ENCODE results near the gene BCAR3. TPM values are rescaled to one million over a fixed set of nuclear protein-coding genes. Genes with fewer than 3 reads are reported as not detected.

BCAR3 gene
- total RNA-seq, 1 donor from 2014 or later = 38.5 TPM

GRCh38 chr1:93686504-93687250 is 5.0 kb upstream of the BCAR3 start:
- no peak for TF ChIP-seq CTCF (conservative IDR thresholded peaks at IDR 0.05)
- Mint-ChIP-seq H3K36me3 (ENCODE audit: low read depth) (no peaks in the 10 kb centered on the region), H3K4me1 (peaks cover 42% of the 10 kb centered on the region), H3K27me3 (ENCODE audit: low read depth) (no peaks in the 10 kb centered on the region), H3K27ac (ENCODE audit: unreplicated experiment) (no peak overlapping the region), H3K4me3 (no peak overlapping the region), H3K9me3 (no peaks in the 10 kb centered on the region)
- DNase-seq (ENCODE audit: low read depth, low spot score) = no peak

GRCh38 chr1:93685918-93686317 is 4.3 kb upstream of the BCAR3 start:
- no peak for TF ChIP-seq CTCF (conservative IDR thresholded peaks at IDR 0.05)
- DNase-seq (ENCODE audit: low read depth, low spot score) = no peak
- Mint-ChIP-seq H3K4me1 (peaks cover 36% of the 10 kb centered on the region), H3K9me3 (no peaks in the 10 kb centered on the region), H3K36me3 (ENCODE audit: low read depth) (no peaks in the 10 kb centered on the region), H3K27me3 (ENCODE audit: low read depth) (no peaks in the 10 kb centered on the region), H3K27ac (ENCODE audit: unreplicated experiment) (no peak overlapping the region), H3K4me3 (no peak overlapping the region)

GRCh38 chr1:93683234-93683633 is 1.6 kb upstream of the BCAR3 start:
- H3K27ac Mint-ChIP-seq (ENCODE audit: unreplicated experiment) = no peak overlapping the region
- DNase-seq (ENCODE audit: low read depth, low spot score) = no peak
- no peaks in the 10 kb centered on the region for H3K9me3 Mint-ChIP-seq
- no peak for TF ChIP-seq CTCF (conservative IDR thresholded peaks at IDR 0.05)
- peaks cover 2% of the 10 kb centered on the region for H3K36me3 Mint-ChIP-seq (ENCODE audit: low read depth)
- H3K4me3 Mint-ChIP-seq = peak overlapping the region; percentile 92
- no peaks in the 10 kb centered on the region for H3K27me3 Mint-ChIP-seq (ENCODE audit: low read depth)
- peaks cover 46% of the 10 kb centered on the region for H3K4me1 Mint-ChIP-seq

- no peak for DNase-seq (ENCODE audit: low read depth, low spot score)
- no peaks in the 10 kb centered on the region for H3K9me3 Mint-ChIP-seq
- H3K27me3 Mint-ChIP-seq (ENCODE audit: low read depth) = no peaks in the 10 kb centered on the region
These were observed 364 bp upstream of the BCAR3 start for GRCh38 chr1:93681989-93682412.

GRCh38 chr1:93680420-93681100 is 1.1 kb downstream of the BCAR3 start:
- Mint-ChIP-seq H3K36me3 (ENCODE audit: low read depth) (peaks cover 13% of the 10 kb centered on the region), H3K27me3 (ENCODE audit: low read depth) (no peaks in the 10 kb centered on the region), H3K4me3 (peak overlapping the region; percentile 97), H3K4me1 (peaks cover 61% of the 10 kb centered on the region), H3K9me3 (no peaks in the 10 kb centered on the region), H3K27ac (ENCODE audit: unreplicated experiment) (peak overlapping the region; percentile 95)
- peak; percentile 61 for DNase-seq (ENCODE audit: low read depth, low spot score)
- TF ChIP-seq CTCF (conservative IDR thresholded peaks at IDR 0.05) = peak; percentile 69

More at GRCh38 chr1:93681989-93682412, 364 bp upstream of the BCAR3 start:
- peak overlapping the region; percentile 87 for H3K27ac Mint-ChIP-seq (ENCODE audit: unreplicated experiment)
- H3K4me3 Mint-ChIP-seq = peak overlapping the region; percentile 92
- peaks cover 53% of the 10 kb centered on the region for H3K4me1 Mint-ChIP-seq
- peaks cover 9% of the 10 kb centered on the region for H3K36me3 Mint-ChIP-seq (ENCODE audit: low read depth)
- TF ChIP-seq CTCF (conservative IDR thresholded peaks at IDR 0.05) = peak; percentile 15

Data from neural crest cell (in vitro differentiated cells).